Glutamatergic neuron (in vitro differentiated cells): Measurements from ENCODE around the gene STUM. TPM values are rescaled to one million over a fixed set of nuclear protein-coding genes. Genes with fewer than 3 reads are reported as not detected.

Source experiments
- DNase-seq: peaks from one replicate; pipeline ENCODE4 v3.0.0; 2022
- H3K27ac Mint-ChIP-seq: one replicate; pipeline ENCODE4 v1.8.0; 2020; ENCODE audit warnings: mild to moderate bottlenecking, mixed read lengths, inconsistent platforms; ENCODE audit not compliant: unreplicated experiment
- H3K27me3 Mint-ChIP-seq: one replicate; pipeline ENCODE4 v1.8.0; 2020; ENCODE audit warnings: mild to moderate bottlenecking, moderate library complexity, mixed read lengths, inconsistent platforms; ENCODE audit not compliant: unreplicated experiment
- H3K36me3 Mint-ChIP-seq: one replicate; pipeline ENCODE4 v1.8.0; 2020; ENCODE audit warnings: mild to moderate bottlenecking, mixed read lengths, inconsistent platforms; ENCODE audit not compliant: unreplicated experiment
- H3K4me1 Mint-ChIP-seq: one replicate; pipeline ENCODE4 v1.8.0; 2020; ENCODE audit warnings: mild to moderate bottlenecking, low read depth, mixed read lengths, inconsistent platforms; ENCODE audit not compliant: unreplicated experiment
- H3K4me3 Mint-ChIP-seq: one replicate; pipeline ENCODE4 v1.8.0; 2020; ENCODE audit warnings: mild to moderate bottlenecking, mixed read lengths, inconsistent platforms; ENCODE audit not compliant: unreplicated experiment
- H3K9me3 Mint-ChIP-seq: one replicate; pipeline ENCODE4 v1.8.0; 2020; ENCODE audit warnings: mild to moderate bottlenecking, moderate library complexity, mixed read lengths, inconsistent platforms; ENCODE audit not compliant: unreplicated experiment
- CTCF ChIP-seq: fragments of 200-600 bp; sonication (generic); IDR thresholded peaks from one replicate; pipeline ENCODE4 v1.5.0; 2021; ENCODE audit not compliant: partially characterized antibody, unreplicated experiment
- total RNA-seq: library from RNA; stranded (reverse); fragmentation: NEBNext Ultra II Directional; extraction: Animal tissue kit (Norgen Biotek cat#: 25700); gene quantifications from one replicate; pipeline ENCODE4 v1.2.1, GENCODE V29; 2021; ENCODE audit not compliant: unreplicated experiment

Gene STUM
- total RNA-seq, 1 donor from 2014 or later = 11.0 TPM

GRCh38 chr1:226630592-226630991, 82.0 kb downstream of the STUM start:
- H3K9me3 Mint-ChIP-seq = peaks cover 7% of the 10 kb centered on the region
- H3K27me3 Mint-ChIP-seq = no peaks in the 10 kb centered on the region
- peaks cover 18% of the 10 kb centered on the region for H3K4me1 Mint-ChIP-seq
- H3K4me3 Mint-ChIP-seq = no peak overlapping the region
- TF ChIP-seq CTCF = no peak
- H3K27ac Mint-ChIP-seq = no peak overlapping the region
- no peaks in the 10 kb centered on the region for H3K36me3 Mint-ChIP-seq
- DNase-seq = no peak

GRCh38 chr1:226631229-226632000, 82.9 kb downstream of the STUM start:
- H3K9me3 Mint-ChIP-seq = peaks cover 7% of the 10 kb centered on the region
- no peak for TF ChIP-seq CTCF
- H3K4me1 Mint-ChIP-seq = peaks cover 23% of the 10 kb centered on the region
- no peak overlapping the region for H3K27ac Mint-ChIP-seq
- no peaks in the 10 kb centered on the region for H3K36me3 Mint-ChIP-seq
- DNase-seq = no peak
- no peak overlapping the region for H3K4me3 Mint-ChIP-seq
- no peaks in the 10 kb centered on the region for H3K27me3 Mint-ChIP-seq

GRCh38 chr1:226632169-226632879, 83.8 kb downstream of the STUM start:
- Mint-ChIP-seq H3K4me1 (peaks cover 28% of the 10 kb centered on the region), H3K9me3 (peaks cover 9% of the 10 kb centered on the region), H3K36me3 (no peaks in the 10 kb centered on the region), H3K27me3 (no peaks in the 10 kb centered on the region), H3K4me3 (no peak overlapping the region), H3K27ac (no peak overlapping the region)
- no peak for DNase-seq
- no peak for TF ChIP-seq CTCF

- H3K4me3 Mint-ChIP-seq = no peak overlapping the region
- H3K4me1 Mint-ChIP-seq = peaks cover 30% of the 10 kb centered on the region
- H3K9me3 Mint-ChIP-seq = peaks cover 9% of the 10 kb centered on the region
- TF ChIP-seq CTCF = no peak
- H3K27me3 Mint-ChIP-seq = no peaks in the 10 kb centered on the region
- no peak overlapping the region for H3K27ac Mint-ChIP-seq
- H3K36me3 Mint-ChIP-seq = no peaks in the 10 kb centered on the region
- DNase-seq = no peak
These were observed 84.4 kb downstream of the STUM start for GRCh38 chr1:226632922-226633351.
